Peyer's patch (tissue), 4 donors: ENCODE results near the gene CACNB2. TPM values are rescaled to one million over a fixed set of nuclear protein-coding genes. Genes with fewer than 3 reads are reported as not detected.

Source experiments
- DNase-seq, 3 donors: peaks; one replicate each; pipeline ENCODE4 v3.0.0-alpha.2; 2017 to 2019
- H3K27ac ChIP-seq, 4 donors: fragments of 200-600 bp; sonication (generic); one replicate each; pipeline ENCODE4 v1.5.1; 2016 to 2019
- H3K27me3 ChIP-seq, 2 donors: fragments of 200-600 bp; sonication (generic); one replicate each; pipeline ENCODE4 v1.5.1; 2019
- H3K36me3 ChIP-seq, 3 donors: fragments of 200-600 bp; sonication (generic); one replicate each; pipeline ENCODE4 v1.5.1; 2016 to 2019
- H3K4me1 ChIP-seq, 4 donors: fragments of 200-600 bp; sonication (generic); one replicate each; pipeline ENCODE4 v1.5.1; 2016 to 2019
- H3K4me3 ChIP-seq, 4 donors: fragments of 200-600 bp; sonication (generic); 1 replicate in 3 of 4; 2 replicates in 1 of 4; pipeline ENCODE4 v1.5.1; 2016 to 2019; ENCODE audit warnings: mild to moderate bottlenecking in 1 of 4
- H3K9me3 ChIP-seq, 4 donors: fragments of 200-600 bp; sonication (generic); one replicate each; pipeline ENCODE4 v1.5.1; 2016 to 2019; ENCODE audit warnings: mild to moderate bottlenecking in 1 of 4
- CTCF ChIP-seq, 6 experiments: fragments of 450-650 bp in 4 of 6; fragments of 200-600 bp in 2 of 6; sonication (generic) in 1 of 6; IDR thresholded peaks; one replicate each; pipeline ENCODE4 v1.5.1; 2017 to 2019; ENCODE audit warnings: antibody characterized with exemption in 6 of 6, mild to moderate bottlenecking in 3 of 6, moderate library complexity in 1 of 6
- POLR2A ChIP-seq, 2 donors: fragments of 450-650 bp; IDR thresholded peaks; one replicate each; pipeline ENCODE4 v1.5.1; 2017; ENCODE audit warnings: antibody characterized with exemption in 2 of 2, mild to moderate bottlenecking in 2 of 2, moderate library complexity in 2 of 2
- total RNA-seq, 4 donors: library from RNA; depleted of rRNA; stranded (reverse); fragments of >200 nt; gene quantifications; one replicate each; pipeline ENCODE4 v1.1.0, GENCODE V29; 2016

The CACNB2 gene
- total RNA-seq, 4 donors from 2014 or later, result 35.4 to 80.8 (median 48.2) TPM

- no peak for TF ChIP-seq CTCF (IDR thresholded peaks at IDR 0.05)
- TF ChIP-seq POLR2A (IDR thresholded peaks at IDR 0.05), result no peak
- Histone ChIP-seq H3K4me1 (no peaks in the 10 kb centered on the region), H3K27me3 (no peaks in the 10 kb centered on the region), H3K9me3 (no peaks in the 10 kb centered on the region), H3K27ac (peak overlapping the region in 1 of 4 donors; percentile 42), H3K36me3 (no peaks in the 10 kb centered on the region), H3K4me3 (peak overlapping the region in 3 of 4 donors; percentile 5 to 41 (median 39))
- DNase-seq, result no peak
These were observed 200.8 kb downstream of the CACNB2 start for GRCh38 chr10:18341055-18341454.

GRCh38 chr10:18343573-18343972 lies 203.3 kb downstream of the CACNB2 start:
- Histone ChIP-seq H3K36me3 (no peaks in the 10 kb centered on the region), H3K4me3 (no peak overlapping the region), H3K4me1 (no peaks in the 10 kb centered on the region), H3K9me3 (no peaks in the 10 kb centered on the region), H3K27ac (no peak overlapping the region), H3K27me3 (no peaks in the 10 kb centered on the region)
- DNase-seq, result no peak
- no peak for TF ChIP-seq CTCF (IDR thresholded peaks at IDR 0.05)

GRCh38 chr10:18345308-18345707 lies 205.1 kb downstream of the CACNB2 start:
- TF ChIP-seq CTCF (IDR thresholded peaks at IDR 0.05) (no peak), POLR2A (IDR thresholded peaks at IDR 0.05) (no peak)
- H3K27ac ChIP-seq, result no peak overlapping the region
- no peaks in the 10 kb centered on the region for H3K4me1 ChIP-seq

GRCh38 chr10:18350340-18350739 lies 210.1 kb downstream of the CACNB2 start:
- DNase-seq, result no peak
- TF ChIP-seq CTCF (IDR thresholded peaks at IDR 0.05), result no peak
- no peak for TF ChIP-seq POLR2A (IDR thresholded peaks at IDR 0.05)
- H3K27ac ChIP-seq, result no peak overlapping the region
- H3K9me3 ChIP-seq, result no peaks in the 10 kb centered on the region
- no peaks in the 10 kb centered on the region for H3K4me1 ChIP-seq
- H3K4me3 ChIP-seq, result no peak overlapping the region
- H3K36me3 ChIP-seq, result no peaks in the 10 kb centered on the region
- no peaks in the 10 kb centered on the region for H3K27me3 ChIP-seq

More at GRCh38 chr10:18345308-18345707, 205.1 kb downstream of the CACNB2 start:
- no peak overlapping the region for H3K4me3 ChIP-seq
- no peaks in the 10 kb centered on the region for H3K27me3 ChIP-seq
- H3K9me3 ChIP-seq, result no peaks in the 10 kb centered on the region
- H3K36me3 ChIP-seq, result no peaks in the 10 kb centered on the region
- DNase-seq, result no peak

GRCh38 chr10:18351421-18351820 lies 211.2 kb downstream of the CACNB2 start:
- Histone ChIP-seq H3K27ac (no peak overlapping the region), H3K36me3 (no peaks in the 10 kb centered on the region), H3K9me3 (no peaks in the 10 kb centered on the region), H3K4me1 (no peaks in the 10 kb centered on the region), H3K27me3 (no peaks in the 10 kb centered on the region), H3K4me3 (no peak overlapping the region)
- DNase-seq, result no peak
- TF ChIP-seq POLR2A (IDR thresholded peaks at IDR 0.05) (no peak), CTCF (IDR thresholded peaks at IDR 0.05) (no peak)

- H3K27me3 ChIP-seq, result no peaks in the 10 kb centered on the region
- DNase-seq, result no peak
These were observed 212.0 kb downstream of the CACNB2 start for GRCh38 chr10:18352175-18352574.

More at GRCh38 chr10:18352175-18352574, 212.0 kb downstream of the CACNB2 start:
- no peak overlapping the region for H3K4me3 ChIP-seq
- H3K9me3 ChIP-seq, result no peaks in the 10 kb centered on the region
- no peaks in the 10 kb centered on the region for H3K36me3 ChIP-seq
- no peaks in the 10 kb centered on the region for H3K4me1 ChIP-seq
- H3K27ac ChIP-seq, result no peak overlapping the region
- TF ChIP-seq POLR2A (IDR thresholded peaks at IDR 0.05) (no peak), CTCF (IDR thresholded peaks at IDR 0.05) (no peak)
